Breast epithelium (tissue), 3 donors: Measurements from ENCODE around the gene CTXND1.

ENCODE experiments used
- POLR2A ChIP-seq: fragments of 450-650 bp; IDR thresholded peaks from one replicate; pipeline ENCODE4 v1.6.1; 2016; ENCODE audit warnings: antibody characterized with exemption, mild to moderate bottlenecking, moderate library complexity
- POLR2AphosphoS5 ChIP-seq, 3 donors: sonication (generic); formaldehyde crosslinking; IDR thresholded peaks; one replicate each; pipeline ENCODE4 v1.6.1; 2017; ENCODE audit warnings: antibody characterized with exemption in 3 of 3
- TF ChIP-seq, protein P1 (sequence below), 3 donors: fragments of 450-650 bp; IDR thresholded peaks; one replicate each; pipeline ENCODE4 v1.5.1; 2016 to 2017; ENCODE audit warnings: antibody characterized with exemption in 3 of 3, mild to moderate bottlenecking in 3 of 3, moderate library complexity in 3 of 3

DNA sequence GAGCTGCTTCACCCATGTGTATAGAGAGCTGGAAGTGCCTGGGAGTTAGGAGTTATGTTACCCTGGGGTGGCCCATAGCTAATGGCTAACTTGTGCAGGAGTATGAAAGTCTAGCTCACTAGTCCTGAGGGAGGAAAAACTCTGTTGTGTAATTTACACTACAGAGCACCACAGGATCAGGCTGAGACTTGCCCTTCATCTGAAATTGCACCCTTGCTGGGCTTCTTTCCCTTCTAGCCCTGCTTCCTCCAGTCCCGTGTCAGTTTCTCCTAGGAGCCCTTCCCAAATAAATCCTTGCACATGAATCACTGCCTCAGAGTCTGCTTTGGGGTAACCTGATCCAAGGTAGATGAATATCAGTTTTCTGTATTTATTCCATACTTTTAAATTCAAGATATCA lies 40.0 kb downstream of the CTXND1 start:
- TF ChIP-seq, protein P1, sequence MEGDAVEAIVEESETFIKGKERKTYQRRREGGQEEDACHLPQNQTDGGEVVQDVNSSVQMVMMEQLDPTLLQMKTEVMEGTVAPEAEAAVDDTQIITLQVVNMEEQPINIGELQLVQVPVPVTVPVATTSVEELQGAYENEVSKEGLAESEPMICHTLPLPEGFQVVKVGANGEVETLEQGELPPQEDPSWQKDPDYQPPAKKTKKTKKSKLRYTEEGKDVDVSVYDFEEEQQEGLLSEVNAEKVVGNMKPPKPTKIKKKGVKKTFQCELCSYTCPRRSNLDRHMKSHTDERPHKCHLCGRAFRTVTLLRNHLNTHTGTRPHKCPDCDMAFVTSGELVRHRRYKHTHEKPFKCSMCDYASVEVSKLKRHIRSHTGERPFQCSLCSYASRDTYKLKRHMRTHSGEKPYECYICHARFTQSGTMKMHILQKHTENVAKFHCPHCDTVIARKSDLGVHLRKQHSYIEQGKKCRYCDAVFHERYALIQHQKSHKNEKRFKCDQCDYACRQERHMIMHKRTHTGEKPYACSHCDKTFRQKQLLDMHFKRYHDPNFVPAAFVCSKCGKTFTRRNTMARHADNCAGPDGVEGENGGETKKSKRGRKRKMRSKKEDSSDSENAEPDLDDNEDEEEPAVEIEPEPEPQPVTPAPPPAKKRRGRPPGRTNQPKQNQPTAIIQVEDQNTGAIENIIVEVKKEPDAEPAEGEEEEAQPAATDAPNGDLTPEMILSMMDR (IDR thresholded peaks at IDR 0.05): no peak
- TF ChIP-seq POLR2AphosphoS5 (IDR thresholded peaks at IDR 0.05) (no peak), POLR2A (no peak)
